Activated CD8-positive, alpha-beta T cell treated with anti-CD3 and anti-CD28 coated beads for 36 hours (primary cell): ENCODE results near the gene POLR3H. TPM values are rescaled to one million over a fixed set of nuclear protein-coding genes. Genes with fewer than 3 reads are reported as not detected.

Experiments used
- ATAC-seq: fragments of 200-7000 bp; cut with Tn5 transposase; one replicate; pipeline ENCODE4 v1.10.0; 2021; ENCODE audit warnings: mild to moderate bottlenecking, moderate library complexity
- CTCF ChIA-PET: fragments of 350-600 bp; sonication (Branson Sonifier 250); formaldehyde crosslinking; loops from one replicate; lab custom pipeline; 2021; ENCODE audit warnings: antibody characterized with exemption; lab: Charles Lee
- POLR2A ChIA-PET: fragments of 350-600 bp; sonication (Branson Sonifier 250); formaldehyde crosslinking; loops from one replicate; lab custom pipeline; 2021; ENCODE audit warnings: antibody characterized with exemption; lab: Charles Lee
- DNase-seq: peaks from one replicate; pipeline ENCODE4 v3.0.0-alpha.2; 2020
- H3K27ac Mint-ChIP-seq: one replicate; pipeline ENCODE4 v1.8.0; 2021; ENCODE audit warnings: mild to moderate bottlenecking, mixed read lengths
- H3K27me3 Mint-ChIP-seq: one replicate; pipeline ENCODE4 v1.8.0; 2021; ENCODE audit warnings: mixed read lengths
- H3K36me3 Mint-ChIP-seq: one replicate; pipeline ENCODE4 v1.8.0; 2021; ENCODE audit warnings: low read depth, mixed read lengths
- H3K4me1 Mint-ChIP-seq: one replicate; pipeline ENCODE4 v1.8.0; 2021; ENCODE audit warnings: low read depth, mixed read lengths
- H3K4me3 Mint-ChIP-seq: one replicate; pipeline ENCODE4 v1.8.0; 2021; ENCODE audit warnings: mild to moderate bottlenecking, moderate library complexity, mixed read lengths
- H3K9me3 Mint-ChIP-seq: one replicate; pipeline ENCODE4 v1.8.0; 2021; ENCODE audit warnings: mixed read lengths
- intact Hi-C: fragments of 100-400 bp; cut with micrococcal nuclease; formaldehyde crosslinking; loops from one replicate; pipeline ENCODE4 v1.10.0; 2022
- total RNA-seq, 2 experiments: library from RNA; stranded (reverse); gene quantifications; one replicate each; pipeline ENCODE4 v1.2.3, GENCODE V29; 2021
- TF ChIP-seq, protein P1 (sequence below): fragments of 200-600 bp; IDR thresholded peaks from one replicate; pipeline ENCODE4 v1.8.0; 2022; ENCODE audit warnings: antibody characterized with exemption, mild to moderate bottlenecking

The POLR3H gene
- total RNA-seq, 2 experiments from 2014 or later, result 26.8 to 29.0 TPM

DNA sequence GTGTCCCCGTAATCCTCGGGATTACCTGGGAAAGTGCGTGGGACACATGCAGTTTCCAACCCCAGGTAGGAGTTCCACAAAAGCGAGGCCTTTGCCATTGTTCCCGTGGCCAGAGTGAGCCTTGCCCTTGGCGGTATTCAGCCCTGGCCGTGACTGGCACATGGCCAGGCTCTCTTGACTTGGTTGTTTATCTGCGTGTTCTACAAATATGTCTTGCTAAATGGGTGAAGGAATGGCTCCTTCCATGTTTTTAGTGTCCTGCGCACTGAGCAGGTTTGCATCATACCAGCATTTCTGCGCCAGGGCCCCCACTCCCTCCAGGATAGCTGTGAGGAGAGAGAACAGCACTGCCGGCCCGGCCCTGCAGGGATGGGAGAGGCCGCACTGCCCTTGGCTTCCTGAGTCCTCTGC, 20.0 kb downstream of the POLR3H start:
- Mint-ChIP-seq H3K4me1 (peaks cover 16% of the 10 kb centered on the region), H3K27me3 (no peaks in the 10 kb centered on the region), H3K9me3 (no peaks in the 10 kb centered on the region), H3K4me3 (no peak overlapping the region), H3K36me3 (peaks cover 9% of the 10 kb centered on the region), H3K27ac (peak overlapping the region; percentile 76)
- ChIA-PET CTCF (interaction anchor here (0.9 to 8.4 kb wide), 3 partner anchors 11 to 123 kb away, joined by 3 to 106 read pairs (median 4); no protein-coding TSS in a partner anchor), POLR2A (interaction anchor here (1.1 to 1.5 kb wide), 3 partner anchors 18 to 127 kb away, joined by 3 to 4 read pairs (median 4); no protein-coding TSS in a partner anchor)
- ATAC-seq (peak; percentile 4), DNase-seq (no peak)
- intact Hi-C loops, result no loop called here
- TF ChIP-seq, protein P1, sequence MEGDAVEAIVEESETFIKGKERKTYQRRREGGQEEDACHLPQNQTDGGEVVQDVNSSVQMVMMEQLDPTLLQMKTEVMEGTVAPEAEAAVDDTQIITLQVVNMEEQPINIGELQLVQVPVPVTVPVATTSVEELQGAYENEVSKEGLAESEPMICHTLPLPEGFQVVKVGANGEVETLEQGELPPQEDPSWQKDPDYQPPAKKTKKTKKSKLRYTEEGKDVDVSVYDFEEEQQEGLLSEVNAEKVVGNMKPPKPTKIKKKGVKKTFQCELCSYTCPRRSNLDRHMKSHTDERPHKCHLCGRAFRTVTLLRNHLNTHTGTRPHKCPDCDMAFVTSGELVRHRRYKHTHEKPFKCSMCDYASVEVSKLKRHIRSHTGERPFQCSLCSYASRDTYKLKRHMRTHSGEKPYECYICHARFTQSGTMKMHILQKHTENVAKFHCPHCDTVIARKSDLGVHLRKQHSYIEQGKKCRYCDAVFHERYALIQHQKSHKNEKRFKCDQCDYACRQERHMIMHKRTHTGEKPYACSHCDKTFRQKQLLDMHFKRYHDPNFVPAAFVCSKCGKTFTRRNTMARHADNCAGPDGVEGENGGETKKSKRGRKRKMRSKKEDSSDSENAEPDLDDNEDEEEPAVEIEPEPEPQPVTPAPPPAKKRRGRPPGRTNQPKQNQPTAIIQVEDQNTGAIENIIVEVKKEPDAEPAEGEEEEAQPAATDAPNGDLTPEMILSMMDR, result no peak

DNA sequence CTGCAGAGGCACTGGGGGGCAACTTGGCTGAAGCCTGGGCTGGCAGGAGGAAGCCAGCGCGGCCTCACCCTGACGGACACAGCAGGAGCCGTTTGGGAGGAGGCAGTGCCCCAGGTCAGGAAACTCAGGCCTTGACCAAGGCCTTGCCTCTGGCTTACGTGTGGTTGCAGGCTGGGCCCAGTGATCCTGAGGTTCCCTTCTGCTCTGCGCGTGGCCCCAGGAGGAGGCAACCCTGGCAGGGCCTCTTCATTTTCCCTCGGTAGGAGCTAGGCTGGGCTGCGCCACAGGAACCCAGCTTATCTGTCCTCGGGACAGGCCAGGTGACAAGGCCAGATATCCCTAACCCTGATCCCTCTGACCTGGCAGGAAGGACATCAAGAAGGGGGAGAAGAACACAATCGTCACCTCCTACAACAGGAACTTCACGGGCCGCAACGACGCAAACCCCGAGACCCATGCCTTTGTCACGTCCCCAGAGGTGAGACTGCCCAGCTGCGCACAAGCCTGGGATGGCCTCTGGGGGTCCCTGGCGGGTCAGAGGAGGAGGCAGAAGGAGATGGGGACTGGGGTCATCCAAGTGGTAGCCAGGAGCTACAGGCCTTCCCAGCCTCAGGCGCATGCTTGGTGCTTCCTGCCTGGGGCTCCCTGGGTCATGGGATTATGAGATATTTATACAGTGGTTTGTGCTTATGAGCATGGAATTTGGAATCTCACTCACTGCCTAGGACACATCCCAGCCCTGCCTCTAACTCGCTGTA, 20.6 kb downstream of the POLR3H start:
- H3K4me3 Mint-ChIP-seq, result no peak overlapping the region
- no peaks in the 10 kb centered on the region for H3K9me3 Mint-ChIP-seq
- peaks cover 6% of the 10 kb centered on the region for H3K36me3 Mint-ChIP-seq
- H3K27ac Mint-ChIP-seq, result peak overlapping the region; percentile 76
- intact Hi-C loops, result no loop called here
- ATAC-seq, result no peak
- peaks cover 16% of the 10 kb centered on the region for H3K4me1 Mint-ChIP-seq
- no peak for DNase-seq
- TF ChIP-seq, protein P1, result no peak
- POLR2A ChIA-PET, result interaction anchor here (1.1 to 1.5 kb wide), 3 partner anchors 17 to 127 kb away, joined by 3 to 4 read pairs (median 4); no protein-coding TSS in a partner anchor
- H3K27me3 Mint-ChIP-seq, result no peaks in the 10 kb centered on the region
- CTCF ChIA-PET, result interaction anchor here (1.5 to 8.4 kb wide), 2 partner anchors 11 to 122 kb away, joined by 4 to 106 read pairs; no protein-coding TSS in a partner anchor

DNA sequence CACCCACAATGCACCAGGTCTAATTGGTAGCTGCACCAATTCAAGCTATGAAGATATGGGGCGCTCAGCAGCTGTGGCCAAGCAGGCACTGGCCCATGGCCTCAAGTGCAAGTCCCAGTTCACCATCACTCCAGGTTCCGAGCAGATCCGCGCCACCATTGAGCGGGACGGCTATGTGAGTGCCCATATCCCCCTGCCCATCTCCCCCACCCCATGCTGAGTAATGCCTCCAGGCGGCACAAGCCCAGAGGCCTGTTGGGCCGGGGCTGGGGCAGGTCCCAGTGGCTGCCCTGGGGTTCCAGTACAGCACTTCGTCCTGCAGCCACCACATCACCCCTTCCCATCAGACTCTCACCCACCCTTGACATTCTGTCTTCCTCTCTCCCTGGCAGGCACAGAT, 21.5 kb downstream of the POLR3H start:
- no peak for DNase-seq
- Mint-ChIP-seq H3K36me3 (peaks cover 4% of the 10 kb centered on the region), H3K27me3 (no peaks in the 10 kb centered on the region), H3K27ac (peak overlapping the region; percentile 70), H3K4me1 (peaks cover 16% of the 10 kb centered on the region), H3K9me3 (no peaks in the 10 kb centered on the region), H3K4me3 (no peak overlapping the region)
- ATAC-seq, result no peak
- ChIA-PET POLR2A (no interaction called here), CTCF (interaction anchor here (8.4 kb wide), 1 partner anchor 121 kb away, joined by 106 read pairs; no protein-coding TSS in a partner anchor)
- TF ChIP-seq, protein P1, result no peak
- intact Hi-C loops, result no loop called here

DNA sequence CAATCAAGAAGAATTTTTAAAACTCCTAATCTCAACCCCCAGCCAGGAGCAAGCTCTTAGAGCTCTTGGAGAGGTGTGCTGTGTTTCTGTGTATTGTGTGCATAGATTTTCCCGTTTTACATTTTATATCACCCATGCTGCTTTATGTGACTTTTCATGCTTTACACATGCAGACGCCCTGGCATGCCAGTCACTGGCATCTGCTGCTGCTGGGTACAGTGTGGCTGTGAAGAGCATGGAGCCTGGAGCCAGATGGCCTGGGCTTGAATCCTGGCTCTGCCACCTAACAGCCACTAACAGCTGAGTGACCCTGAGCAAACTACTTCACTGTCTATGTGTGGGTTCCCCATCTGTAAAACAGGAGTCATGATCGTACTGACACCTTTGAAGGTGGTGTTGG, 23.1 kb downstream of the POLR3H start:
- TF ChIP-seq, protein P1, result no peak
- POLR2A ChIA-PET, result interaction anchor here (0.7 kb wide), 1 partner anchor 219 kb away, joined by 4 read pairs; no protein-coding TSS in a partner anchor

DNA sequence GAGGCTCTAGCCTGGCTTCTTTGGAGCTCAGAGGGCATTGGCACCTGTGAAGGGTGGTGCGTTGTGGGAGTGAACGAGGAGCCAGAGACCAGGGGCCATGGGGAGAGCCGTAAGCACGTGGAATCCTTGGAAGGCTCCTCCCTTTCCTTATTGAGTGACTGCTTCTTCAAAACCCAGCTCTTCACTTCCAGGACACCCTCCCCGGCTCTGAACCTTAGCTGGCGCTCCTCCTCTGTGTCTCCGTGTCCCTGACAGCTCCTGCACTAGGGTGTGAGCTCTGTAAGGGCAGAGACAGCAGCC, 26.3 kb downstream of the POLR3H start:
- no peak overlapping the region for H3K4me3 Mint-ChIP-seq
- DNase-seq (no peak), ATAC-seq (no peak)
- ChIA-PET POLR2A (interaction anchor here (0.6 to 2.4 kb wide), 5 partner anchors 20 to 114 kb away, joined by 3 to 9 read pairs (median 4); partner anchors contain the start of gene TOB2), CTCF (interaction anchor here (0.7 to 5.1 kb wide), 21 partner anchors 8 to 149 kb away, joined by 3 to 71 read pairs (median 3); partner anchors contain the start of gene POLR3H)
- intact Hi-C loops, result no loop called here
- H3K27me3 Mint-ChIP-seq, result no peaks in the 10 kb centered on the region
- peaks cover 7% of the 10 kb centered on the region for H3K4me1 Mint-ChIP-seq
- no peaks in the 10 kb centered on the region for H3K9me3 Mint-ChIP-seq
- peaks cover 8% of the 10 kb centered on the region for H3K36me3 Mint-ChIP-seq
- TF ChIP-seq, protein P1, result no peak
- no peak overlapping the region for H3K27ac Mint-ChIP-seq

More for the DNA sequence above, 23.1 kb downstream of the POLR3H start:
- peaks cover 23% of the 10 kb centered on the region for H3K4me1 Mint-ChIP-seq
- H3K27ac Mint-ChIP-seq, result no peak overlapping the region
- H3K9me3 Mint-ChIP-seq, result no peaks in the 10 kb centered on the region
- H3K4me3 Mint-ChIP-seq, result no peak overlapping the region
- H3K27me3 Mint-ChIP-seq, result no peaks in the 10 kb centered on the region
- peaks cover 6% of the 10 kb centered on the region for H3K36me3 Mint-ChIP-seq
- intact Hi-C loops, result no loop called here
- ATAC-seq, result no peak
- no peak for DNase-seq
- CTCF ChIA-PET, result interaction anchor here (8.4 kb wide), 1 partner anchor 120 kb away, joined by 106 read pairs; no protein-coding TSS in a partner anchor
